ENCODE data around the gene CD40.

- TF ChIP-seq, protein P1, sequence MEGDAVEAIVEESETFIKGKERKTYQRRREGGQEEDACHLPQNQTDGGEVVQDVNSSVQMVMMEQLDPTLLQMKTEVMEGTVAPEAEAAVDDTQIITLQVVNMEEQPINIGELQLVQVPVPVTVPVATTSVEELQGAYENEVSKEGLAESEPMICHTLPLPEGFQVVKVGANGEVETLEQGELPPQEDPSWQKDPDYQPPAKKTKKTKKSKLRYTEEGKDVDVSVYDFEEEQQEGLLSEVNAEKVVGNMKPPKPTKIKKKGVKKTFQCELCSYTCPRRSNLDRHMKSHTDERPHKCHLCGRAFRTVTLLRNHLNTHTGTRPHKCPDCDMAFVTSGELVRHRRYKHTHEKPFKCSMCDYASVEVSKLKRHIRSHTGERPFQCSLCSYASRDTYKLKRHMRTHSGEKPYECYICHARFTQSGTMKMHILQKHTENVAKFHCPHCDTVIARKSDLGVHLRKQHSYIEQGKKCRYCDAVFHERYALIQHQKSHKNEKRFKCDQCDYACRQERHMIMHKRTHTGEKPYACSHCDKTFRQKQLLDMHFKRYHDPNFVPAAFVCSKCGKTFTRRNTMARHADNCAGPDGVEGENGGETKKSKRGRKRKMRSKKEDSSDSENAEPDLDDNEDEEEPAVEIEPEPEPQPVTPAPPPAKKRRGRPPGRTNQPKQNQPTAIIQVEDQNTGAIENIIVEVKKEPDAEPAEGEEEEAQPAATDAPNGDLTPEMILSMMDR (conservative IDR thresholded peaks at IDR 0.05 in 1 of 2, IDR thresholded peaks at IDR 0.05 in 1 of 2; ENCODE audit: low read depth in 1 of 2, low read length in 2 of 2): no peak
- TF ChIP-seq EZH2 (IDR thresholded peaks at IDR 0.05; ENCODE audit: low read length, missing control alignments): no peak
Observed at GRCh38 chr20:46120136-46120535, 2.0 kb downstream of the CD40 start.
